HG02885 (cell line): ENCODE measurements around the gene DDX1.

Experiments used
- ATAC-seq: cut with Tn5 transposase; IDR thresholded peaks from one replicate; pipeline ENCODE4 v1.9.1; 2021; ENCODE audit warnings: mild to moderate bottlenecking; ENCODE audit not compliant: unreplicated experiment, poor library complexity

Gene DDX1

GRCh38 chr2:15626126-15626525 lies 34.5 kb downstream of the DDX1 start:
- ATAC-seq = no peak

- ATAC-seq = no peak
These were observed 35.3 kb downstream of the DDX1 start for GRCh38 chr2:15626967-15627366.

- ATAC-seq = no peak
These were observed 36.4 kb downstream of the DDX1 start for GRCh38 chr2:15627817-15628684.

GRCh38 chr2:15628899-15629855 lies 37.5 kb downstream of the DDX1 start:
- no peak for ATAC-seq

GRCh38 chr2:15630121-15630977 lies 38.7 kb downstream of the DDX1 start:
- ATAC-seq = no peak

- no peak for ATAC-seq
These were observed 39.5 kb downstream of the DDX1 start for GRCh38 chr2:15630978-15631719.

- no peak for ATAC-seq
These were observed 40.2 kb downstream of the DDX1 start for GRCh38 chr2:15631883-15632282.

GRCh38 chr2:15633043-15633970 lies 41.6 kb downstream of the DDX1 start:
- ATAC-seq = no peak

- ATAC-seq = no peak
These were observed 42.3 kb downstream of the DDX1 start for GRCh38 chr2:15633971-15634346.

GRCh38 chr2:15634846-15635490 lies 43.3 kb downstream of the DDX1 start:
- no peak for ATAC-seq

- peak; percentile 92 for ATAC-seq
These were observed 45.5 kb downstream of the DDX1 start for GRCh38 chr2:15636972-15637785.

- no peak for ATAC-seq
These were observed 47.1 kb downstream of the DDX1 start for GRCh38 chr2:15638720-15639119.

- no peak for ATAC-seq
These were observed 47.9 kb downstream of the DDX1 start for GRCh38 chr2:15639323-15640251.

- ATAC-seq = no peak
These were observed 48.6 kb downstream of the DDX1 start for GRCh38 chr2:15640261-15640711.

GRCh38 chr2:15640784-15641183 lies 49.1 kb downstream of the DDX1 start:
- no peak for ATAC-seq

- ATAC-seq = no peak
These were observed 49.9 kb downstream of the DDX1 start for GRCh38 chr2:15641530-15641982.
